Tibial artery (tissue), 4 donors: Measurements from ENCODE around the gene RALGAPA2.

Experiments
- DNase-seq, 2 donors: peaks; one replicate each; pipeline ENCODE4 v3.0.0-alpha.2; 2019
- H3K27ac ChIP-seq, 2 donors: fragments of 200-600 bp; sonication (generic) in 1 of 2; 1 replicate in 1 of 2; 2 replicates in 1 of 2; pipeline ENCODE4 v1.5.1; 2018 to 2019; ENCODE audit warnings: mild to moderate bottlenecking in 1 of 2
- H3K27me3 ChIP-seq, 2 donors: fragments of 200-600 bp; sonication (generic) in 1 of 2; one replicate each; pipeline versions ENCODE4 v1.5.1 to v1.6.0; 2016 to 2019
- H3K36me3 ChIP-seq, 3 donors: fragments of 200-600 bp; sonication (generic) in 2 of 3; one replicate each; pipeline ENCODE4 v1.5.1; 2016 to 2019; ENCODE audit warnings: mild to moderate bottlenecking in 2 of 3
- H3K4me1 ChIP-seq, 4 donors: fragments of 200-600 bp; sonication (generic) in 2 of 4; 1 replicate in 3 of 4; 2 replicates in 1 of 4; pipeline ENCODE4 v1.5.1; 2016 to 2019
- H3K4me3 ChIP-seq, 2 donors: fragments of 200-600 bp; sonication (generic) in 1 of 2; 1 replicate in 1 of 2; 2 replicates in 1 of 2; pipeline ENCODE4 v1.5.1; 2018 to 2019; ENCODE audit warnings: mild to moderate bottlenecking in 2 of 2
- H3K9me3 ChIP-seq, 3 donors: fragments of 200-600 bp; sonication (generic) in 1 of 3; one replicate each; pipeline ENCODE4 v1.5.1; 2016 to 2019
- CTCF ChIP-seq, 2 experiments: fragments of 200-600 bp in 1 of 2; fragments of 450-650 bp in 1 of 2; IDR thresholded peaks; one replicate each; pipeline ENCODE4 v1.5.1; 2017 to 2019; ENCODE audit warnings: antibody characterized with exemption in 2 of 2, mild to moderate bottlenecking in 1 of 2, moderate library complexity in 1 of 2
- intact Hi-C: fragments of 100-400 bp; cut with DNase I; formaldehyde crosslinking; loops from one replicate; pipeline ENCODE4 v1.15.0; 2023; ENCODE audit warnings: low total_unique reads

The RALGAPA2 gene

GRCh38 chr20:20754714-20755113, 42.3 kb upstream of the RALGAPA2 start:
- no peaks in the 10 kb centered on the region for H3K4me1 ChIP-seq
- H3K9me3 ChIP-seq = no peaks in the 10 kb centered on the region
- no peak overlapping the region for H3K27ac ChIP-seq
- H3K36me3 ChIP-seq = no peaks in the 10 kb centered on the region
- intact Hi-C loops = no loop called here
- no peaks in the 10 kb centered on the region for H3K27me3 ChIP-seq
- DNase-seq = no peak
- H3K4me3 ChIP-seq = no peak overlapping the region
- TF ChIP-seq CTCF (IDR thresholded peaks at IDR 0.05) = no peak

GRCh38 chr20:20752712-20753111, 40.3 kb upstream of the RALGAPA2 start:
- intact Hi-C loops = no loop called here
- no peaks in the 10 kb centered on the region for H3K36me3 ChIP-seq
- no peaks in the 10 kb centered on the region for H3K4me1 ChIP-seq
- H3K9me3 ChIP-seq = no peaks in the 10 kb centered on the region
- no peaks in the 10 kb centered on the region for H3K27me3 ChIP-seq
- TF ChIP-seq CTCF (IDR thresholded peaks at IDR 0.05) = no peak
- no peak overlapping the region for H3K4me3 ChIP-seq
- H3K27ac ChIP-seq = no peak overlapping the region
- DNase-seq = no peak

- no peak for DNase-seq
- Histone ChIP-seq H3K4me1 (peaks cover 0 to 10% (median 4%) of the 10 kb centered on the region in 4 donors), H3K4me3 (no peak overlapping the region), H3K27ac (no peak overlapping the region), H3K9me3 (no peaks in the 10 kb centered on the region), H3K36me3 (no peaks in the 10 kb centered on the region), H3K27me3 (no peaks in the 10 kb centered on the region)
- TF ChIP-seq CTCF (IDR thresholded peaks at IDR 0.05) = no peak
- intact Hi-C loops = no loop called here
Observed at GRCh38 chr20:20747298-20747697, 34.9 kb upstream of the RALGAPA2 start.

- intact Hi-C loops = no loop called here
- peak overlapping the region in 1 of 2 donors; percentile 61 for H3K27ac ChIP-seq
- TF ChIP-seq CTCF (IDR thresholded peaks at IDR 0.05) = no peak
Observed at GRCh38 chr20:20744170-20744725, 31.8 kb upstream of the RALGAPA2 start.

GRCh38 chr20:20743511-20744169, 31.2 kb upstream of the RALGAPA2 start:
- peak; percentile 76 to 79 for DNase-seq
- H3K27me3 ChIP-seq = no peaks in the 10 kb centered on the region
- intact Hi-C loops = no loop called here
- peaks cover 0 to 10% (median 4%) of the 10 kb centered on the region in 4 donors for H3K4me1 ChIP-seq
- peak overlapping the region in 1 of 2 donors; percentile 9 for H3K4me3 ChIP-seq
- no peaks in the 10 kb centered on the region for H3K9me3 ChIP-seq
- no peak for TF ChIP-seq CTCF (IDR thresholded peaks at IDR 0.05)
- no peaks in the 10 kb centered on the region for H3K36me3 ChIP-seq
- H3K27ac ChIP-seq = peak overlapping the region; percentile 35 to 61

More at GRCh38 chr20:20744170-20744725, 31.8 kb upstream of the RALGAPA2 start:
- H3K36me3 ChIP-seq = no peaks in the 10 kb centered on the region
- H3K9me3 ChIP-seq = no peaks in the 10 kb centered on the region
- DNase-seq = no peak
- H3K27me3 ChIP-seq = no peaks in the 10 kb centered on the region
- peaks cover 0 to 10% (median 4%) of the 10 kb centered on the region in 4 donors for H3K4me1 ChIP-seq
- no peak overlapping the region for H3K4me3 ChIP-seq
